ENCODE data around the gene KPTN.

The KPTN gene

DNA sequence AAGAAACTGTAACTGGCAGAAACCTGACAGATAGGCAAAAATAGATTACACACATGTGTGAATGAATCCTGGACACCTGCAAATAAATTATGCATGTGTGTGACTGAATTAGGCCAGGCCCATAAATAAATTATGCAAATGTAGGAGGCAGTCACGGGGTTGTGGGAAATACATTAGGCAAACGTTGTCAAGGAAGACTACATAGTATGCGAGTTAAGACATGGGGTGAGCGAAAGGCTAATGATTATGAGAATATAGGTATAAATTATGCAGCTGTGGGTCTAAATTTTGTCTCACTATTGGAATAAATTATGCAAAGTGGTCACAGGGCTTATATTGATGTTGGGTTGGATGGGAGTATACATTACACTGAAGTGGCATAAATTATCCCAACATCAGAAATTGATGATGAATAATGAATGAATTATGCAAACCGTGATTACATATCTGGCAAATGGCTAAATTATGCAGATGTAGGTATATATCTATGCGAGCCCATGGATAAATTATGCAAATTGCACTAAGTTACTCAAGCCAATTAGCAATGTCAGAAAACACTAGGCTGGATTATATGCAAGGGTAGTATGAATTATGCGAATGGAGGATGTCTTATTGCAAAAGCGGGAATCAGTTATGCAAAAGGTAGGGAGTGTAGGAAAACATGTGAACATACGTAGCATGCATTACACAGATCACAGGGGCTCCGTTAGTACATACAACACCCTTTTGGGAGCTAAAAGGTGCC lies 19.2 kb downstream of the KPTN start:
- no peak for DNase-seq

DNA sequence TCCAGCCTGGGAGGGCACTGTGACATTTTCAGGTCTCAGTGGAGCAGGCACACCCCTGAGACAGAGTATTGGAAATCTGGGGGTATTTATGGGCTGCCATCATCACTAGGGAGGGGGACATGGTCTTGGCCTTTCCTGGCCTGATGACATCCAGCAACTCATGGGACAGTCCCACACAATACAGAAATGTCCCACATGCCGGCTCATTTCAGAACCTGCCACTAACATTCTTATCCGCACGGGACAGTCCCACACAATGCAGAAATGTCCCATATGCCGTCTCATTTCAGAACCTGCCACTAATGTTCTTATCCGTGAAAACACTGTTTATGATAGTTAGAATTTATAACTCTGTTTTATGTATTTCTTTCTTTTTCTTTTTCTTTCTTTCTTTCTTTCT lies 22.1 kb downstream of the KPTN start:
- no peak for DNase-seq

DNA sequence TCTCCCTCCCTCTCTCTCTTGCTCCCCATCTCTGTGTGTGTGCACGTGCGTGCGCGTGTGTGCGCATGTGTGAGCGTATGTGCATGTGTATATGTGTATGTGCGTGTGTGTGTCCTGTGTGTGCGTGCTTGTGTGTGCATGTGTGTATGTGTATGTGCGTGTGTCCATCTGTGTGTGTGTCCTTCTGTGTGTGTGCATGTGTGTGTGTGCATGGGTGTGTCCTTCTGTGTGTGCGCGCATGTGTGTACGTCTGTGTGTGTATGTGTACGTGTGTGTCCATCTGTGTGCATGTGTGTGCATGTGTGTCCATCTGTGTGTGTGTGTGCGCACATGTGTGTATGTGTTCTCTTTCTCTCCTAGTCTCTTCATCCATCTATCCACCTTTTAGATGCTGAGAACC lies 24.5 kb downstream of the KPTN start:
- DNase-seq, result no peak

DNA sequence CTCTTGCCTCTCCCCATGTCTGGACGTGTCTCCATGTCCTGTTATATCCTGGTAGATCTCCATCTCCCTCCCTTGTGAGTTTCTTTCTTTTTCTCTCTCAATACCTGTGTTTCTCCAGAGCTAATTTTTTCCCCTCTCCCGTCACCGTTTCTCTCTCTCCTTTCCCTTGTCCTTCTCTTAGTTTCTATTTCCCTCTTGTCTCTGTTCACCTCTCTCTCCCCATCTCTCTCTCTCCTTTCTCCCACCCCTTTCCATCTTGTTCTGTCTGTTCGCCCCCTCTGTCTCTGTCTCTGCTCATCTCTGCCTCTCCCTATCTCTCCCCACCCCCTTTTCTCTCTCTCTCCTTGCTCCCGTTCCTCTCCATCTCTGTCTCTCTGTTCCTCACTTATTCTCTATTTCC lies 25.3 kb downstream of the KPTN start:
- DNase-seq, result no peak

DNA sequence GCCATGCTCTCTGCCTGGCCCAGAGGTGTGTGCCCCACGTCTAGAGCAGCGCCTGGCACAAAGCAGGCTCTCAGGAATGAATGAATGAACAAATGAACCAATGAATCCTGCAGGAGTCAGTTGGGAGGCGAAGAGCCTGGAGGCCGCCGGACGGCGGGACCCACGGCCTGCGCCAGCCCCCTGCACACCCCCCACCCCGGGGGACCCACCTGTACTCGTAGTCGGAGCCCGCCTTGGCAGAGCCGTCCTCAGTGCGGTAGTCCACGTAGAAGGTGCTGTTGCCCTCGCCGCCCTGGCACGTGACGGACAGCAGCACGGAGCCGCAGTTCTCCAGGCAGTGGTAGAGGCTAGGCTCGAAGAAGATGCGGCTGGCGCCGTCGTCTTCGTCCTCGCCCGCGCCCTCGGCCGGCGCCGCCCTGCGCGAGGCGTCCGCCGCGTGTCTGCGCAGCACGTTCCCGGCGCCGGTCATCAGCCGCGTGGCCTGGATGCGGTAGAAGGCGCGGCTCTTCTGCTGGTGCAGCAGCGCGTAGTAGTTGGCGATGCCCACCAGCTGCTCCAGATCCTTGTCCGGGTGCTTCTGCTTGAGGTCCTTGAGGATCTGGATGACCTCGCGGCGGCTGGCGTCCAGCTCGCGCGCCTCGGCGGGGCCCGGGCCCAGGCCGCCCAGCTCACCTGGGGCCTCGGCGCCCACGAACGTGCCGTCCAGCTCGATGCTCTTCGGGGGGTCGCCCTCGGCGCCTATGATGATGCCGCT lies 27.1 kb downstream of the KPTN start:
- no peak for DNase-seq

DNA sequence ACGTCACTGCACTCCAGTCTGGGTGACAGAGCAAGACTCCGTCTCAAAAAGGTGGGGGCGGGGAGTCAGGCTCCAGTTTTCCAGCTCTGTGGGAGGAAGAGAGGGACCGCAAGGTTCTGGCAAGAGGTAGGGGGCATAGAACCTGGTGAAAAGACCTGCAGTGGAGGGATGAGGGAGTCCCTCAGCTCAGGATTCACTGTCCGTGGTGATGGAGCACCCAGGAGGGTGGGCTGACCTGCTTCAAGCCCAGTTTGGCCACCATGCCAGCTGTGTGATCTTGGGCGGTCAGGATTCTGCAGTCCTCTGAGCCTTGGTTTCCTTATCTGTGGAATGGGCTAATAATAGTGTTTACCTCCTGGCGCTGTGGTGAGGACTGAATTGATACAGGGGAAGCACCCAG lies 33.5 kb downstream of the KPTN start:
- DNase-seq, result no peak

DNA sequence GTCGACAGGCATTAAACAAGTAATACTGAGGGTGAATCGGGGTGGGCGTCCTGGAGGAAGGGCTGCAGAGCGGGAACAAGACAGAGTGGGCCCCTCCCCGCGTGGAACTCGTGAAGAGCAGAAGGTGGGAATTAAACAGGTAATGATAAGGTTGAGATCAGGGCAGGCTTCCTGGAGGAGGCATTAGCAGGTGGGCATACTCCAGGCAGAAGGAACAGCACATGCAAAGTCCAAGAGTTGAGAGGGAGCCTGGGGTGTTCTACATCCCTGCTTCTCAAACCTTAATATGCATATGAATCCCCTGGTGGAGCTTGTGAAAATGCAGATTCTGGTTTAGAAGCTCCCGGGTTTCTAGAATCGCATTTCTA lies 35.7 kb downstream of the KPTN start:
- DNase-seq, result no peak

DNA sequence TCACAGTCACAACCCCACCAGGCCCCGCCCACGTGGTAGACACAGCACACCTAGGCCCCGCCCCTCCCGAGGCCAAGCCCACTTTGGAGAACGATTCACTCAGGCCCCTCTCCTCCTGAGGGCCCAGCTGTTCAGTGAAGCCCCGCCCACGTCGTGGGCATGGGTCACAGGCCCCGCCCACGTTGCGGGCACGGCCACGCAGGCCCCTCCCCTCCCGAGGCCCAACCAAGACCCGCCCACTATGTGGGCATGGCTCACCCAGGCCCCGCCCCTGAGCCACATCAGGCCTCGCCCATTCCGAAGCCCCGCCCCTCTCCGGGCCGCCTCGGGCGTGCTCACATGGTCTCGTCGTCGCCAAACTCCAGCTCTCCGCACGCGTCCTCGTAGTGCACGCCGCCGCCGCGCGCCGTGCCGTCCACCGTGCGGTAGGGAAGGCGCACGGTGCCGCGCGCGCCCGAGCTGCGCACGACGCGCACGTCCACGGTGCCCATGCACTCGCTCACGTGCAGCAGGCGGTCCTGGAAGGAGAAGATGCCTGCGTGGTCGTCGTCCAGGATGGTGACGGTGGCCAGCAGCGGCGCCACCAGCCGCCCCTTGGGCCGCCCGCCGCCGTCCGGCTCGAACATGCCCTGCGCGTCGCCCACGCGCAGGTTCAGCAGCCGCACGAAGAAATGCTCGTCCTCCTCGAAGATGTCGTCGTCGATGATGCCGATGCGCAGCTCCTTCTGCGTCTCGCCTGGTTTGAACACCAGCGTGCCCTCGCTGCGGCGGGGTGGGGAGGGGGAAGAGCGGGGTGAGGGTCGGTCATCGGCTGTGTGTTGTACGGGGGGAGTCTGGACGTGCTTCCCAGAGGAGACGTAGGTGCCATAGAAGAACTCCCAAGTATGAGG lies 36.3 kb downstream of the KPTN start:
- peak; percentile 39 for DNase-seq

DNA sequence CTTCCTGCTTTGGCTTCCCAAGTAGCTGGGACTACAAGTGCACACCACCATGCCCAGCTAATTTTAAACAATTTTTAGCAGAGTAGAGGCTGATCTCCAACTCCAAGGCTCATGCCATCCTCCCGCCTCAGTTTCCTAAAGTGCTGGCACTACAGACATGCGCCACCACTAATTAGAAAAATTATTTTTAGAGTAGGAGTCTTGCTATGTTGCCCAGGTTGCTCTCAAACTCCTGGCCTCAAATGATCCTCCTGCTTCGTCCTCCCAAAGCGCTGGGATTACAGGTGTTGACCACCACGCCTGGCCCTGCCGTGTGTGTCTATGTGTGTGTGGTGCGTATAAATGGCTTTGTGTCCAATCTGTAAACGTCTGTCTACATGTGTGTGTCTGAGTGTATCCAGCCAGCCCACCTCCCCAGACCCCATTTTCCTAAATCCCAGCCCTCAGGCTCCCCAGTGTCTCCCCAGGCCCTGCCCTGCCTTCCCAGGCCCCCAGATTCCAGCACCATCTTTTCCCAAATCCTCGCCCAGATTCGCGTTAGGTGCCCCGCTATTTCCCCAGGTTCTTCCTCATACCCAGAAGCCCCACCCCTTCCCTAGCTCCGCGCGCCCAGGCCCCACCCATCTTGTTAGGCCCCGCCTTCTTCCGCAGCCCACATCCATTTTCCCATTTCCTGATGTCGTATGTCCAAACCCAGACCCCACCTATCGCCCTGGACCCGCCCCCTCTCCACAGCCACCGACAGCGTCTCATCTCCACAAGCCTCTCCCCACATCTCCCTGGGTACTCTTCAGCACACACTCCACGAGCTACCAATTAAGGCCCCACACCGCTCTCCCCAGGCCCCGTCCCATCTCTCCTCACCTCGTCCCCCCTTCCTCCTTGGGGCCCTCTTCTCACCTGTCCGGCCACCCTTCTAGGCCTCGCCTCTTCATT lies 37.2 kb downstream of the KPTN start:
- DNase-seq, result no peak

DNA sequence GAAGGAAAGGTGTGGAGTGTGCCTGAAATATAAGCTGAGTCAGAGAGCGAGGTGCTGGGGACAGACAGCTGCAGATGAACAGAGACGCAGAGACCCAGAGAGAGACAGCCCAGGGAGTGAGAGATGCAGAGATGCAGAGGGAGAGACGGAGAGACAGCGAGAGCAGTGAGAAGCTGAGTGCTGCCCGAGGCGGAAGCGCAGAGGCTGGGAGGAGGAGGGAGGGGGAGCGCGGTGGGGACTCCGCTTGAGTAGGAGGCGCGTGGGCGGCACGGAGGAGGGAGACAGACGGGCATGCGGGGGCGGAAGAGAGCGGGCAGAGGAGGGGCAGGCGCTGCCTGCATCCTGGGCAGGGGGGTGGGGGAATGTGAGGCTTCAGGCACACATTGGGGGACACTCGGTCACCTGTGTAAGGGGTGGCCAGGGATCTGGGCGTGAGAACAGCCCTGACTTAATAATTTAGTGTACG lies 38.0 kb downstream of the KPTN start:
- peak; percentile 62 for DNase-seq

DNA sequence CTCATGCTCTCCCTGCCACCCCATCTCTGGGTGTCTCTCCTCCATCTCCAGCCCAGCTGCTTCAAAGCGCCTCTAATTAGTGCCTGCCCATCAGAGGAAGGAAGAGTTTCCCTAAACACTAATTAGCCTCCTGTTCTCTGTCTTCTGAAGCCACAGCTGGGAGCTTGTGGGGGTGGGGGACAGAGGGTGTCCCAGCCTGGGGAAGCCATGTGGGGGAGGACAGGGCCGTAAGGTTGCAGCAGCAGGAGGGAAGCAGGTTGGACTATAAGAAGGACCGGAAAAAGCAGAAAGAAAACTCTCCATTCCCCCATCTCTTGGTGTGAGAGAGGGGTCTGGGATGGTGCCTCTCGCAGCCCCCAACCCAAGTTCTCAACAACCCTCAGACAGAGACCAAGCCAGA lies 38.5 kb downstream of the KPTN start:
- no peak for DNase-seq

DNA sequence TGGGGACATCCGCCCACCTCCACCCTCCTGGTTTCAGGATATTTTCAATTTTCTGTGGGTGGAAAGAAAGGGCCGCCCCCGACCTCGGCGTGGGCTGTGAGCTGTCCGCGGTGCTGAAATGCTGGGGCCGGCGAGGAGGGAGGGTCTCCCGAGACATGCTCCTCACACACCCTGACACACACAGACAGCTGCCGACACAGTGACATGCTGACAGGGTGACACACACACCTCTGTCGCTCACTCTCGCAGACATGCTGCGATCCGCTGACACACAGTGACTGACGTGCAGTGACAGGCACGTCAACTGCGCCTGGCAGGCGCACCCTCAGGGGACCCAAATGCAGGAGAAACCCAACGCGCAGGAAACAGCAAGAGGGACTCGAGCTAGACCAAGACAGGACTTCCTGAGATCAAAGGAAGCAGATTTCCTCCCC lies 39.6 kb downstream of the KPTN start:
- DNase-seq, result no peak

DNA sequence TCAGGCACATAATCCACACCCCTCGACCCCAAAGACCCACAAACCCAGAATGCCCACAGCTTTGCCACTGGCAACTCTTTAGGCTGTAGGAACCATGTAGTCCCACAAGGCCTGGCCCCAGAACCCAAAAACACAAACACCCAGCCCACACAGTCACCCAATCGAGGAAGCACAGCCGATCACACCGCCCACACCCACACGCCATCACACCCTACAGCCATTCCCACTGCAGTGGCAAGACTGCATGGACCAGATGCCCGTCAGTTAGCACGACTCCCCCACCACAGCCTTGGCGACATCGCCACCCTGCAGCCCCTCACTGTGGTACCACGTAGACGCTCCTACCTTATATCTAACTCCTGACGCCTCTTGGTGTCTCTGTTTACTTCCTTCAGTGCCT lies 40.7 kb downstream of the KPTN start:
- DNase-seq, result no peak

DNA sequence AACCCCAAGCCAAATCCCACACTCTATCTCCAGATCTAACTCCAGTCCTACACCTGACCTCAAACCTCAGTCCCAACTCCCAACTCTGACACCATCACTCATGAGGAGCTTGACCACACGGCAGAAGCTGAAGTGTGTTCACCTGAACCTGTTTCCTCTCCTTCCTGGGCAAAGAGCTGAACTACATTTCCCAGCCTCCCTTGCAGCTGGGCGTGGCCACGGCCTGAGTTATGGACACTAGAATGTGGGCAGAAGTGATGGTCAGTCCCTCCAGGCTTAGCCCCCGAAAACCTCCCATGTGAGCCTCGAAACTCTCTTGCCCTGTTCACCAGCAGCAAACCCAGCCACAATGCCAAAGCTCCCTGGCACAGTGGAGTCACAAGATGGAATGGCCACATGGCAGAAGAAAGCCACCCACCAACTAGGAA lies 45.2 kb downstream of the KPTN start:
- no peak for DNase-seq

DNA sequence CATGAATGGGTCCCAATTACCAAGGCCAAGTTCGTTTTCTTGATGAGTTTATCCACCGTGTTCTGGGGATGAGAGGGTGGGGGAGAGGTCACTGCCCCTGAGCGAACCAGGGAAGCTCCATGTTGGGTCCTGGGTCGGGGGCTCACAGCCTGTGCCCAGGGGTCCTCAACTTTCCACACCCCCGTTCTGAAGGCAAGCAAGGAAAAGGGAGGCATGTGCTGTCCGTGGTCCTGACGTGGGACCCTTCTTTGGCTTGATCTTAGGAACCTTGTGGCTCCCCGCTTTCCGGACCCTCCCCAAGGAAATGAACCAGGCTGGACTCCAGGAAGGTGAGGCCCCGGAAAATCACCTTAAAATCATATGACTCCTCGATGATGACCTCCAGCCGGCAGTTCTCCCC lies 46.5 kb downstream of the KPTN start:
- no peak for DNase-seq

DNA sequence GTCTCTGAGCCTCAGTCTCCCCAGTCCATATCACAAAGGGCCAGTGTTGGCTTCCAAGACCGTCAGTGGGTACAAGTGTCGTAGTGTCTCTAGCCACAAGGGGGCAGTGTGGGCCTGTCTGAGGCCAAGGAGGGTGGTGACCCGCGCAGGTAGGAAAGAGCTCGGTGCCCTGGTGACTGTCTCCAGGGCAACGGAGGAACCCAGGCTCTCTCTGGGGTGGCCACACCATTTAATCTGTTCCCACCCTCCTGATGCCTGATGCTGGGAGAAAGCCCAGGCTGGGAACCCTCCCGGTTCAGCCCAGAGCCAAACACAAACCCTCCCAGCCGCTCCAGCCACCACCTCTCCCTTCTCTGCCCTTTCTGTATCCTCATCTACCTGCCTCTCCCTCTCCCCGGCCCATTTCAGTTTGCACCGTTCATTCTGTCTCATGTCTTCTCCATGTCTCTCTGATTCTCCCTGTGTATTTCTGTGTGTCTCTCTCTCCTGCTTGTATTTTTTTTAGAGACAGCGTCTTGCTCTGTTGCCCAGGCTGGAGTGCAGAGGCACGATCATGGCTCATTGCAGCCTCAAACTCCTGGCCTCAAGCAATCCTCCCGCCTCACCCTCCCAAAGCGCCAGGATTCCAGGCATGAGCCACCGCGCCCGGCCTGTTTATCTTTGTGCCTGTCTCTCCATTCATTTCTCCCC lies 47.2 kb downstream of the KPTN start:
- peak; percentile 52 for DNase-seq

DNA sequence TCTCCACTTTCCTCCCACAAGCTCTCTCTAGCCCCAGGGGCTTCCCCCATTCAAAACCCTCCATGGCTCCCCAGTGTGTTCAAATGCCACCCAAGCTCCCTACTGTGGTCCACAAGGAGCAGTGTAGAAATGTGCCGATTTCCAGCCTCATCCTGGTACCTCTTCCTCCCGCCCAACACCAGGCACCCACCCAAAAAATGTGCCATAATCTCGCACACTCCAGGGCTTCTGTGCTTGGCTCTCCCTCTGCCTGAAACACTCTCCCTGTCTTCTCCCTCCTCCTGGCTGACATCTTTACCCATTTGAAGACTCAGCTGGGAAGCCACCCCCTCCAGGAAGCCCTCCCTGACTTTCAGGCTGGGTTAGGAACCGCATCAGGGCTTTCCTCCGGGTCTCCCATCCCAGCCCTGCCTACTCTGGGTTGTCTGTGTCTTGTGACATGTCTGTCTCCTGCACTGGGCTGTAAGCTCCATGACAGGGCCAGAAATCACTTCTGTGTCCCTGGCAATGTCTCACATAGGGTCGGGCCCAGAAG lies 48.1 kb downstream of the KPTN start:
- no peak for DNase-seq

DNA sequence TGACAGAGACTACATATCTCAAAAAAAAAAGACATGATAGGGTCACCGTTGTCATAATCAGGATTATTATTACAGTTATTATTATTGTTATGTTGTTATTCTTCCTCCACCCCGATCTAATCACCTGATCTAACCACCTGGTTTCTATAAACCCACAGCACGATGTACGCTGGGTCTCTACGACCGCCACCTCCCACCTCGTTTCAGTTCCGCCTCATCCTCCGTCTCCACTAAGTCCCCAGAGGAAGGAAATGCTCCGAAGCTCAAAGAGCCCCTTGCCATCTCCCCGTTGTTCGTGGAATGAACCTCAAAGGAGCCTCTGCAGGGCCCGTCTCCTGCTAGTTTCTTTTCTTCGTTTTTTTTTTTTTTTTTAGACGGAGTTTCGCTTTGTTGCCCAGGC lies 48.8 kb downstream of the KPTN start:
- DNase-seq, result no peak

DNA sequence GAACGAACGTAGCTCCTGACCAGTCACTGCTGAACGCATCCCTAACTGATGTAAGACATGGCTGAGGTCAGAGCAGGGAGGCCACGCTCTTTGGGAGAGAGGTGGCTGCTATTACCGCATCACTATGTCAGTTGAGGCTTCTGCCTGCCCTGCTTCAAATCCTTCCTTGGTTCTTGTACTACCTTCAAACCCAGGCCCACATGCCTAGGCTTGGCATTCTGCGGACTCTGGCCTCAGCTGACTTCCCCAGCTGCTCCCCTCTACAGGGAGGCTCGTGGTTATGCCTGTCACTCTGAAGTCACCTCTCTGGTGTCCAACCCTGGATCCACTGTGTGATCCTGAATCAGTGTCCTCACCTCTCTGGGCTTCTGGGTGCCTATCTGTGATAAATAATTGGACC lies 49.9 kb downstream of the KPTN start:
- DNase-seq, result no peak

DNA sequence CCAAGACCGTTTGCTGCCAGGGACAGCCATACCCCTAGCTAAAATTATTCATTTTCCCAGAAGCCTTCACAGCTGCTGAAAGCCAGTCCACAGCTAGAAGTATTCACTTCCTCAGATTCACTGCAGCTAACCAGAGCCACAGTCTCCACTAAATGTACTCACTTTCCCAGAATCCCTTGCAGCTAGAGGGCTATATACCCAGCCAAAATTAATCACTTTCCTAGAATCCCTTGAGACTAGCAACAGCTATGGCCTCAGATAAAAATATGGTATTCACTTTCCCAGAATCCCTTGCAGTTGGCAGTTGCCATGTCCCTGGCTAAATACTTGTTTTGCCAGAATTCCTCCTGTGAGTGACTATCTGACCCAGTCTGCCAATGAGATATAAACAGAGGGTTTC lies 50.9 kb downstream of the KPTN start:
- no peak for DNase-seq

DNA sequence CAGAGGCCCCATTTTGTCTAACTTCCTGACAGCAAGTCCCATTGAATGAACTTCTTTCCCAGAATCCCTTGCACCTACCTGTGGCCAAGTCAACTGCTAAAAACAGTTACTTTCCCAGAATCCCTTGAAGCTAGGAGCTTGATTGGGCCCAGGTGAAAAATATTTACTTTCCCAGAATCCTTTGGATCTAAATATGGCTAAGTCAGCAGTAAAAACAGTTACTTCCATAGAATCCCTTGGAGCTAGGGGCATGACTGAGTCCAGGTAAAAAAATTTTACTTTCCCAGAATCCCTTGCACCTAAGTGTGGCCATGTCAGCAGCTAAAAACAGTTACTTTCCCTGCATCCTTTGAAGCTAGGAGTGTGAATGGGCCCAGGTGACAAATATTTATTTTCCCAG lies 51.5 kb downstream of the KPTN start:
- DNase-seq, result no peak

DNA sequence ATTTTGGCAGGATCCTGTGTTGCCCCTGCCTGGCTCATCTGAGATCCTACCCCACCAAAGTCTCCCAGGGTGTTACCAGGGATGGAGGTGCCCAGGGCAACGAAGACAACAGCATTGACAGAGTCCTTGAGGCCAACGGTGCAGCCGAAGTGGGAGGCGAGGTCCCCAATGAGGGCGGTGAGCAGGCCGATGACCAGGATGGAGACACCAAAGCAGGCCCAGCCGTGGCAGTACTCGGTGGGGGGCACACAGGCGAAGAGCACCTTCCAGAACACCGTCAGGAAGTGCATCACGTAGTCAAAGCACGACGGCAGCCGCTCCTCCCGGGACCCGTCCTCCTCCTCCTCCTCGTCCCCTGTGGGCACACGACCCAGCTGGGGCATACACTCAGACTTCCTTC lies 51.9 kb downstream of the KPTN start:
- DNase-seq, result no peak

All from GDM1 (cell line).